ENCODE measurements around the gene LYZL6.
"Not testable (repeated sequence)": the region's sequence is repeated elsewhere in the genome, so short reads cannot be mapped to it uniquely, and the experiment has no call there.

Gene LYZL6

DNA sequence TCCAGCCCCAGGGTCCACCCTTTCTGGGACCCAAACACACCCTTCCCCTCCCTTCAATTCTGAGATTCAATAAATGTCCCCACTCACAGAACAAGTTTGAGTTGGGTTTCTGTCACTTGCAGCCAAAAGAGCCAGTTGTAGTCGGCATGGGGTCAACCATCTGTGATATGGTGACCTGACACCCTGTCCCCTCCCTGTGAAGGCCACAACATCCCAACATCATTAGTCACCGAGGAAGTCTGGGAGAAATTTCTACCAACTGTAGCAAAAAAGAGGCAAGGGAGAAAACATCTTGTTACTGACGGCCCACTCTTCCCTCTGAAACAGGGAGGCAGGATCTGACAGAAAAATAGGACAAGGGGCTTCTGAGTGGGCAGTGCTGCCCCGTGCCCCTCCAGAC, 638 bp upstream of the LYZL6 start:
- no peak for DNase-seq

DNA sequence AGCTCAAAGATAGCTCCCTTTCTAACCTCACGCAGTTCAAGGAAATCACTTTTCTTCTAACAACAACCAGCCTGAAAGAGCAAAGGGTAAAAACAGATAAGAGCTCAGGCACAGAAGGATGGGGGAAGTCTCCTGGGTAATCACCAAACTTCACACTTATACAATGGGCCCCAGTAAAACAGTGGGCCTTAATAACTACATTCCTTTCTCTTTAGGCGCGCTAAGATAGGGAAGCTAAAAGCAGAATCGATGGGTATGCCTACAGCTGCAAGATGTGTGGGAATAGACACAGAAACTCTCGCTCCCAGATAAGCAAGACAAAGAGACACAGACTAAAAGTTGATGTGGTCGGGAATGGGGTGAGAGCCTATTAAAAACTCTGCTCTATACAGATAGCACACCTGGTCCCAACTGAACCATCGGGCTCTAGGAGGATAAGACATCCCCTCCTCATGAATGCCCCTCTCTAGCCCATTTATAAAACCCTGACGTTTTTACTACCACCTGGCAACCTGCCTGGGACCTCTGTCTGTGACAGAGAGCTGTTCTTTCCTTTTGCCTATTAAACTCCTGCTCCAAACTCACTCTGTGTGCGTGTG, 826 bp downstream of the LYZL6 start:
- peak; percentile 7 for DNase-seq

DNA sequence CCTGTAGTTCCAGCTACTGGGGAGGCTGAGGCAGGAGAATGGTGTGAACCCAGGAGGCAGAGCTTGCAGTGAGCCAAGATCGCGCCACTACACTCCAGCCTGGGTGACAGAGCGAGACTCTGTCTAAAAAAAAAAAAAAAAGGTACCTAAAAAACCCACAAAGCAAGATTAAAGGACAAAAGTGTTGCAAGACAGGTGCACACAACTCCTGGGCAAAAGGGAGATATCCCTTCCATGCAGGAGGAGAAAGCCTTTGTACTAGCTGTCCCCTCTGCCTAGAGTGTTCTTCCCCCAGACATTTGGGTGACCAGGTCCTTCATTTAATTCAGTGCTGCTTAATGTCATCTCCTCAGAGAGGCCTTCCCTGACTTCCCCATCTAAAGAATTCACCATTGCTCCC, 5.0 kb downstream of the LYZL6 start:
- DNase-seq: not testable (repeated sequence)

DNA sequence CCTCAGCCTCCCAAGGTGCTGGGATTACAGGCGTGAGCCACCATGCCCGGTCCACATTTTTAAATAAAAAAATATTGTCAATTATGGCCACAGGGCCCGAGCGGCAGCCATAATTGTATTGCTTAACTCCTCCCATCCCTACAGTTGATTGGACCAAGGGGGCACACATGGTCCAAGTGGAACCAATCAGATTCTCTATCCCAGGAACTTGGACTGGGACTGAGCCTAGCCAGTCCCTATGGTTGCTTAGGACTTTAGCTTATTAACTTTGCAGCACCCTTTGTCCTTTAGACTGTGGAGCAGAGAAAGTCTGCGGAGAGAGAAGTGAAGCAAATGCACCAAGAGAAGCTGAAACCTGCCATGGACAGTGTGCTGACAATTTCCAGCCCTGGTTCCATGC, 7.5 kb downstream of the LYZL6 start:
- no peak for DNase-seq

DNA sequence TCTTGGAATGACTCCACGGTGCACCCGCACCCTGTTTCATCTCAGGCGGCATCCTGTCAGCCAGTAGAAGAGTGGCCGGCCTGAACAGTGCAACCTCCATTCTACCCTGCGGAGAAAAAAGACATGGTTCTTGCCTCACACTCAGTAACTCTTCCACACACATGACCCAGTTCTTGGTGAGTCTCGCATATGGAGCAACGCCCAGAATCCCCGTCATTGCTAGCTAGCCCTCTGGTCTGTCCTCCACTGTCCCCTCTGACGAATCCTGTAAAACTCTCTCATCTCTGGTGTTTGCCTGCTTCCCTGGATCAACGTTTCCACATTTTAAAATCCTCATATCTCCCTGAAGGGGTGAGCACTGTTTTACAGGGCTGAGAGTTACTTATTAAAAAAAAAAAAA, 8.8 kb downstream of the LYZL6 start:
- no peak for DNase-seq

DNA sequence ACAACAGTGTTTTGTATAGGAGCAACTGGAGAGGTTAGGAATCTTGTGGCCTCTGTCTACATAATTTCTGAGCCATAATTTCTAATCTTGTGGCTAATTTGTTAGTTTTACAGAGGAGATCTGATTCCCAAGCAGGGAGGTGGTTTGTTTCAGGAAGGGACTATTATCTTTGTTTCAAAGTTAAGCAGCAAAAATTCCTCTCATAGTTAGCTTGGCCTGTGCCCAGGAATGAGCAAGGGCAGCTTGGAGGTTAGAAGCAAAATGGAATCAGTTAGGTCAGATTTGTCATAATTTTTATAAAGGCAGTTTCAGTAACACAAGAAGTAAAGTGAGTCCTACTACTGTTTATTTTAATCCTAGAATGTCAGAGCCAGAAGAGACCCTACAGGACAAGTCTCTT, 10.9 kb downstream of the LYZL6 start:
- no peak for DNase-seq

DNA sequence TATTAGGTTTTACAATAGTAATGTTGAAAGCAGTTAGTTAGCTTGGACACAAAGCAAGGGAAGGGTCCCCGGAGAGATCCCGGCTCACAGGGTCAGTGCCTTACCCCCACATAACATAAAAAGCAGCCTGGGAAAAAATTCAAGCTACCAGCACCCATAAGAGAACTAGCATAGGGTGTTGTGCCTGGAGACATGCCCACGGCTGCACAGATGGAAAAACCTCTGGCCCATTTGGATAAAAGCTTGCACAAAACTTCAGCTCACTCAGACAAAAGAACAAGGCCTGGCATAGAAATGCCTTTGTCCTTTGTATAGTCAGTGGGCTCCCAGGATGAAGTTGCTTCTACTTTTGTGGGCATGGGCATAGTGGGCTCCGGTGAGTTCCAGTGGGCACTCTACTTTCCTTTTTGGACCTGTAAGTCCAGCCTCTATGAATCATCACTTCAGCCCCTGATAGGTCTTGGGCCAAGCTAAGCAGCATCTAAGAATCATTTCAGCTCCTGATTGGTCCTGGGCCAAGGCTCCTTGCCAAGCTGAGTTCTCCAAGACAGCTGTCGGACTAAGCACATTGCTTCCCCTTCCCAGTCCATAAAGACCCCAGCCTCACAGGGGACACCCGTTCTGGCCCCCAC, 11.6 kb downstream of the LYZL6 start:
- no peak for DNase-seq

DNA sequence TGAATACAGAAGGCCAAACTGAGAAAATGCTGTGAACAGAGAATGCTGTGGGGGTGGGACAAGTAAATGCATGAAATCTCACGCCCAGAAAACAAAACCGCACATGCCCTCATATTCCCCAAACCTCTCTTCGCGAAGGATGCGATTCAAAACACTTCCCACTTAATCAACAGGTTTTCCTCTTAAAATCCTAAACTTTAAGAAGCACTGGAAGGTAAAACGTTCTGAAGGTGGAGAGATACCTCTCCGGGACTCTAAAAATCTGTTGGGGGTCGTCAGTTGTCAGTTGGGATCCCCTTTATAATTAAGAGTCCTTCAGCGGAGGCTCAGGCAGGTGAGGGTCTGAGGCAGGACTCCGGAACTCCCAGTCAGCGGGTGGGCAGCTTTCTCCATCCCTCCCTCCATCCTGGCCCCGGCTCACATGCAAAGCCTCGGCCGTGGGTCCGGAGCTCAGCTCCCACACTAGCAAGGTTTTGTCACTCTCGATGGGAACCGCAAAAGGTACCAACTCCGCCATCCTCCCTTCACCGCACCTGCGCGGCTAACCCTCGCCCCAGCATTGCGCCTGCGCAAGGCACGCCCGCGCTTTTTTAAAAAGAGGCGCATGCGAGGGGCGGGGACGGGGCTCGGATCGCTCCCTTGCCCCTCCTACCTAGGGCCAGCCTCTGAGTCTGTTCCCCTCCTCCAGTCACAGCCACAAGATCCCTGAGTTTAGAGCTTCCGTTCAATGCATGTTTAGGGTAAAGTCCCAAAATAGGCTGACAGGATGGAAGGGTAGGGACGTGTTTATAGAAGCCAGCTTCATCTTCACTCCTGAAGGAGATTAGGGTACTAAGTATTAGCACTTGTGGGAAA, 13.1 kb downstream of the LYZL6 start, which contains the start of gene RDM1:
TSS of gene RDM1 (minus strand) at position 563 of the 855 bp plus-strand sequence. CDS start at position 517, 46 bp downstream.
- peak; percentile 66 for DNase-seq

DNA sequence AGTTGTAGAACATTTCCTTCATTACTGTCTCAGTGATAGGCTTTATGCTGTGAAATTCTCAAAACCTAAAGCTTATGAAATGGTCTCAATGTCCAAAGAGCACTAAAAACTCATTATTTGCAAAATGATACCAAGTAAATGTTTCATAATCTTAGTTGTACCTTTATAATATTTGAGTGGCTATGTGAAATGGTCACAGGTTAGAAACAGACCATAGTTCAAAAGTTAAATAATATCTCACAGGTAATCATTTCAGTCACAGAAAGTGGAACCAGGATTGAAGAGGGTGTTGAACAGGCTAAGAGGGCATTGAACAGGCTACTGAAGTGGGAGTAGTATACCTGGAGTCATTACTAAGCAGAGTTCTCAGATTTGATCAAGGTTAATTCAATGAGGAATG, 15.8 kb downstream of the LYZL6 start:
- no peak for DNase-seq

DNA sequence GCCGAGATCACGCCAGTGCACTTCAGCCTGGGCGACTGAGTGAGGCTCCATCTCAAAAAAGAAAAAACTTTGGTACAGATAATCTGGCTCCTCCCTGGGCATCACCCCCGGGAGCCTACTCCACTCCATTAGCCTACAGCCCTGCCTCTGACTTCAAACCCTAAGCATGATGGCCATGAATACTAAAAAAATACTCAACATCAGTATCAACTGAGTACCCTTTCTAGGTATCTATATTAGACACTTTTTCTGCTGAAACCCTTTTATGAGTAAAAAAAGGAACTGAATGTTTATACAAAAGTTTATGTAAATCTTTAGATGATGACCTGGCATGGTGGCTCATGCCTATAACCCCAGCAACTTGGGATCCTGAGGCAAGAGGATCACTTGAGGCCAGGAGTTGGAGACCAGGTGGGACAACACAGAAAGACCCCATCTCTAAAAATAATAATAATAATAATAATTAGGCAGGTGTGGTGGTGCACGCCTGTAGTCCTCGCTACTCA, 19.9 kb downstream of the LYZL6 start:
- DNase-seq: no peak

DNA sequence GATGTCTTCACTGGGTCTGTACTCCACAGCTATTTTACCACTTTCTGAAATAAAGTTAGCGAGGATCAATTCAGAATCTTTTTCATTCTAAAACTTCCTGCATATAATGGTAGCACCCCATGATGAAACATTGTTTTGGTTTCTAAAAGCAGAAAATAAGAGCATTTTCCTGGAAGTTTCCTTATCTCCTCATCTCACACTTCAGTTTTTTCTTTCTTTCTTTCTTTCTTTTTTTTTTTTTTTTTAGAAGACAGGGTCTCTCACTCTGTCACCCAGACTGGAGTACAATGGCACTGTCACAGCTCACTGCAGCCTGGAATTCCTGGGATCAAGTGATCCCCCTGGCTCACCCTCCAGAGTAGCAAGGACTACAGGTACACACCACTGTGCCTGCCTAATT, 23.3 kb downstream of the LYZL6 start:
- no peak for DNase-seq

DNA sequence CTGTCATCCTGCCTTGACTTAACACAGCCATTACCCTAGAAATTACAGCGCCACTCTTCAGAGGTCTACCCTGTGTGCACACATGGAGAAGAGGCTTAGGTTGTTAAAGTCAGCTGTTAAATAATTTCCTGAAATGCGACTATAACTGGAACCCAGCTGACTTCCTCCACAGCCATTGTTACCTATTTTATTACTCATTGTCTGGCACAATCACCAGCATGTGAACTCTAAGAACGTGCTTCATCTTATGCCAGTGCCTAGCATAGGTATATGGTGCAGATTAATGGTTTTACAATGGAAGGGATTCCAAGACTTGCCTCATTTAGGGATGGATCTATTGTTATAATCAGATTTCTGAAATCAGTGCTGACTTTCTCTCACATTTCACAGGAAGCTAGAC, 24.8 kb downstream of the LYZL6 start:
- no peak for DNase-seq

DNA sequence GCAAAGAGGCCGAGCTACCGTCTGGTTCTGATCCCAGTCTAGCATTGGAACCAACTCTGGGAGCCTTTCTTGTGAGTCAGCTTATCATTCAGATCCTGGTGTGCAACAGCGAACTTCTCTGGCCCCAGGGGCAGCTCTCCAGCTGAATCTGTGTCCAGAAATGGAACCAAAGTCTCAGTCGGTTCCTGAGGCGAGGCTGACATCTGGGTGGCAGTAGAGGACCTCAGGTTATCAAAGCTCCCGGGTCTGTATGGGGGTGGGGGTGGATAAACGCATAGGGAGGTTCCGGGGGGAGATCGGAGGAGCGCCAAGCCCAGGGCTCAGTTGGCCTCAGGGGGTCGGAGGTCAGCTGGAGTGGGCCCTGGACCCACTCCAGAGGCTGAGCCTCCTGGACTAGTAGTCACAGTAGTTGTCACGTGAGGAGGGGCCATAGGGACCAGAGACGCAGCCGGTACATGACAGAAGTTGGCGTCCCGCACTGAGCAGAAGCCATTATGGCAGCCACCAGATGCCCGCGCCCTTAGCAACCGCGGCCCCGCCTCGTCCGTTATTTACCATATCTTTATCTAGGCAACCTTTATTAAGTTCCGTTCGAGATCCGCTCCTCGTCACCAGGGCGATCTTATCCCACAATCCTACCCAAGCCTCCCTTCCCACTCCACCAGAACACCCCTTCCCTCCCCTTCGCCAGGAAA, 25.8 kb downstream of the LYZL6 start:
- DNase-seq: no peak

DNA sequence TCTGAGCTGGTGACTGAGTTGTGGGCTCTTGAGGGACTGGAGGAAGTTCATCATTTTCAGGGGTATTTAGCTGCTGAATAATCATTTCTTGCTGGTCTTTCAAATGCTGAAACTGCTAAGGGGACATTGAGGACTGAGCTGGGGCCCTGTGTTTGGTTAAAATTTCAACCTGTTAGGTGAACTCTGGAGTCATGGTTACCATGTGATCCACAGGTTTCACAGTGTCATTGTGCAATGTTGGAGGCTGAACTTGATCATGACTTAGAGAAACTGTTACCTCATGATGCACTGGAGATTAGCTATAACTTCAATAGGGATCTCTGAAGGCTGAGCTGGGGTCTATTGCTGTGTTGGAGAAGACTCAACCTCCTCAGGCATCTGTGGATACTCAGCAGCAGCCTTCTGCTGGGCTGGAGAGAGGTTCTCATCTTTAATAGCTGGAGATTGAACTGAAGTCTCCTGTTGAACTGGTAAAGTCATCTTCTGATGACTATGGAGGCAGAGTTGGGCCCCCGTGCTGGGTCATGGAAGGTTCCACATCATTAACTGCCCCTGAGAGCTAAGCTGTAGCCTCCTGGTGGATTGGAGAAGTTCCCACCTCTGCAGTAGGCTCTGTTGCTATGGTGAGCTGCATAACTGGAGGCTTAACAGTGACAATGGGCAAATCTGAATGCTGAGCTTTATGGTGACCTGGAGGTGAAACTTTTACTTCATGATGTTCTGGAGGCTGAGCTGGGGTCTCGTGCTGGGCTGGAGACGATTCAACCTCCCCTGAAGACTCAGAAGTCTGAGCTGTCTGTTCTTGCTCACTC, 28.2 kb downstream of the LYZL6 start:
- DNase-seq: no peak

DNA sequence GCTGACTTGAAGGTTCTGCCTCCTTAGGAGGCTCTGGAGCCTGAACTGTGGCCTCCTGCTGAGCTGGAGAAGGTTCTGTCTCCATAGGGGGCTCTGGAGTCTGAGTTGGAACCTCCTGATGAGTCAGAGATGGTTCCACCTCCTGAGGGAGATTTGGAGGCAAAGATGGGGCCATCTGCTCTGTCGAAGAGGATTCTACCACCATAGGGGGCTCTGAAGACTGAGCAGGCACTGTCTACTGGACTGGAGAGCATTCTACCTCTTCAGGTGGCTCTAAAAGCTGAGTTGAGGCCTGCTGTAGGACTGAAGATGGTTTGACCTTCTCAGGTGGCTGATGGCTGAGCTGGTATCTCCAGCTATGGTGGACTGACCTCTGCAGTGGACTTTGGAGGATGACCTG, 29.2 kb downstream of the LYZL6 start:
- DNase-seq: no peak

DNA sequence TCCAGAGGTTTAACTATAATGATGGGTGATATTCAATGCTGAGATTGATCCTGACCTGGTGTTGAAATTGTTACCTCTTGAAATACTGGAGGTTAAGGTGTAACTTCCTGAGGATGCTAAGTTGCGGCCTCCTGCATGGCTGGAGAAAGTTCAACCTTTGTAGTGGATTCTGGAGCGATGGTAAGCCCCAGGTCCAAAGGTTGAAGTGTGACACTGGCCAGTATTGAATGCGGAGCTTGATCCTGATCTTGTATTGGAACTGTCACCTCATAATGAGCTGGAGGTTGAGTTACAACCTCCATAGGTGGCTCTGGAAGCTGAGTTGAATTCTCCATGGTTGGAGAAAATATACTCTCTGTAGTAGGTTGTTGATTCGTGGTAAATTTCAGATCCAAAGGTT, 29.9 kb downstream of the LYZL6 start:
- no peak for DNase-seq

DNA sequence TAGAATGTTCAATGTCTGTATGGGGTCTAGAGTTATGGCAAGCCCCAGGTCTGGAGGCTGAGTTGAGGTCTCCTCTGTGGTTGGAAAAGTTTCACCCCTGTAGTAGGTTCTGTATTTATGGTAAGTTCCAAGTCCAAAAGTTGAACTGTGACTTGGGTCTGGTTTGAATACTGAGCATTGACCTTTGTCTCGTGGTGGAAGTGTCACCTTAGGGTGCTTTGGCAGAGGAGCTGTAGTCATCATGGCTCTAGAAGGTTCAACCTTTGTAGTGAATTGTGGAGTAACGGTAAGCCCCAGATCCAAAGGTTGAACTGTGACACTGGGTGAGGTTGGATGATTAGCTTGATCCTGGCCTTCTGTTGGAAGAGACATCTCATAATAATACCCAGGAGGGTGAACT, 30.6 kb downstream of the LYZL6 start:
- DNase-seq: no peak

DNA sequence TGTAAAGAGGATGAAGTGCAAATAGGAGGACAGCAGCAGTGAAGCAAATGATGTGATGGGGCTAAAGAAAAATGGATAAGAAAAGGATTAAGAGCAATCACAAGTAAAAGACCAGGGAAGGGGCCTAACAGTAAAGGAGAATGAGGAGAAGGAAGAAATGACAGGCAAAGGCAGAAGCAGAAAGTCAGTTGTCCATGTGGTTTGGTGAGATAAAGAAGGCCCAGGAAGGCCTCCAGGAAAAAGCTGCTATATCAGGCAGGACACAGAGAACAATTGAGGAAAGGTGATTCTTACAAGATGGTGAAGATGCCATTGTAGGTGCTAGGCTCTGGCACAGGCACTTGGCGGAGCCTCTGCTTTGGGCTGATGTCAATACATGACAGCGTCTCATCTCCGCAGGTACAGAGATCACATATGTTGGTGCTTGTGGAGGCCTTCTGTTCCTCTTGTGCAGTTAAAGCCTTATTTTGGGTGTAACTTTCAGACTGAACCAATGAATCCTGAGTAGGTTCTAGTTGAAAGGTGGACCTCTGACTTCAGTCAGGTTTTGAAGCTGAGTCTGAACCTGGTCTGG, 31.1 kb downstream of the LYZL6 start:
- no peak for DNase-seq

DNA sequence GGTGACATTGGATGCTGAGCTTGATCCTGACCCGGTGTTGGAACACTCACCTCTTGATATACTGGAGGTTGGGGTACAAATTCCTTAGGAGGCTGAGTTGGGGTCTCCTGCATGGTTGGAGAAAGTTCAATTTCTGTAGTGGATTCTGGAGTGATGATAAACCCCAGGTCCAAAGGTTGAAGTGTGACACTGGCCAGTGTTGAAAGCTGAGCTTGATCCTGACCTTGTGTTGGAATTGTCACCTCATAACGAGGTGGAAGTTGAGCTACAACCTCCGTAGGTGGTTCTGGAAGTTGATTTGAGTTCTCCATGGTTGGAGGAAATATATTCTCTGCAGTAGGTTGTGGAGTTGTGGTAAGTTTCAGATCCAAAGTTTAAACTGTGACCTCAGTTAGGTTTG, 34.1 kb downstream of the LYZL6 start:
- DNase-seq: no peak

DNA sequence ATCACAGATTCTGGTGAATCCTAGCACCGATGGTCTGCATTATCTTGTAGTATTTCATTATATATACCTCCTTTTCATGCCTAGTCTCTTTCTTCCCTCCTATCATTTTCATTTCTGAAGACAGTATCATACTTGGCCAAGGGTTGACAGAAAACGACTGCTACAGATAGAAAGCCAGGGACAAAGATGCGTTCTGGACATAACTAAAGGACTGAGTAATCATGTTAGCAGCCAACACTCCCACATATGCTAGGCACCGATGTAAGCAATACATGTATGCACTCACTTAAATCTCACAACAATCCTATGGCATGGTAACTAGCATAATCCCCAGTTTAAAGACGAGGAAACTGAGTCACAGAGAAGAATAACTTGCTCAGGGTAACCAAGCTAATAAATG, 35.8 kb downstream of the LYZL6 start:
- DNase-seq: no peak

DNA sequence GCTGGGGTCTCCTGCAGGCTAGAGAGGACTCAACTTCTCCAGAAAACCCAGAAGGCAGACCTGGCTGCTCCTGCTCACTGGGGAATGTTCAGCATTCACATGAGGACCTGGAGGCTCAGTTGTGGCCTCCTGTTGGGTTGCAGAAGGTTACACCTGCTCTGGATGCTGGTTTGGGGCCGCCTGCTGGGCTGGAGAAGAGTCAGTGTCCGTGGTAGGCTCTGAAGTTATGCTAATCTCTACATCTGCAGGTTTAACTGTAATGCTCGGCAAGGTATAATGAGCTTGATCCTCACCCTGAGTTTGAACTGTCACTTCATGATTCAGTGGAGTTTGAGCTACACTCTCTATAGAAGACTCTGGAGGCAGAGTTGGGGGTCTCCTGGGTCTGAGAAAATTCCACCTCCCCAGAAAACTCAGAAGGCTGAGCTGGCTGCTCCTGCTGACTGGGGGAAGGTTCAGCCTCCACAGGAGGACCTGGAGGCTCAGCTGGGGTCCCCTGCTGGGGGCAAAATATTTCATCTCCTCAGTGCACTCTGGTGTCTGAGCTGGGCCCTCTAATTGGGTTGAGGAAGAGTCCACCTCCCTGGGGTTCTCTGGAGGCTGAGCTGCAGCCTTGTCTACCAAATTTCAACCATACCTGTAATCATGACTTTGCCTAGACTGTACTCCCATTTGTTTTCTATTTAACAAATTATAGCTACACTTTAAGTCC, 36.4 kb downstream of the LYZL6 start:
- no peak for DNase-seq
